NB4 (cell line): ENCODE measurements around the gene TSHR.

Experiments
- DNase-seq: peaks from one replicate; pipeline ENCODE4 v3.0.0; 2010; ENCODE audit warnings: low read depth
- H3K4me3 ChIP-seq: one replicate; pipeline ENCODE4 v1.5.1; 2011; ENCODE audit warnings: mild to moderate bottlenecking, low read depth, low read length, moderate library complexity
- CTCF ChIP-seq: IDR thresholded peaks from one replicate; pipeline ENCODE4 v1.5.1; 2012; ENCODE audit warnings: low read depth, low read length
- MAX ChIP-seq: IDR thresholded peaks from 2 replicates; pipeline ENCODE4 v1.6.1; 2011; ENCODE audit warnings: low read depth, low read length
- MYC ChIP-seq: IDR thresholded peaks from 2 replicates; pipeline ENCODE4 v1.6.1; 2011; ENCODE audit warnings: low read depth, low read length
- POLR2A ChIP-seq: IDR thresholded peaks from 2 replicates; pipeline ENCODE4 v1.6.1; 2011; ENCODE audit warnings: mild to moderate bottlenecking; ENCODE audit not compliant: insufficient read length; ENCODE audit errors: extremely low read depth

The TSHR gene

GRCh38 chr14:81066672-81067071 lies 111.3 kb downstream of the TSHR start:
- H3K4me3 ChIP-seq = no peak overlapping the region
- TF ChIP-seq MAX = no peak
- TF ChIP-seq CTCF = no peak
- no peak for TF ChIP-seq MYC
- TF ChIP-seq POLR2A = no peak
- DNase-seq = no peak

- TF ChIP-seq MYC (no peak), MAX (no peak), CTCF (no peak), POLR2A (no peak)
- DNase-seq = no peak
Measured at GRCh38 chr14:81067156-81067555, 111.7 kb downstream of the TSHR start.

GRCh38 chr14:81068176-81068782 lies 112.9 kb downstream of the TSHR start:
- TF ChIP-seq MAX = no peak
- TF ChIP-seq MYC = no peak
- TF ChIP-seq POLR2A = no peak
- TF ChIP-seq CTCF = no peak
- DNase-seq = no peak
- H3K4me3 ChIP-seq = no peak overlapping the region

More at GRCh38 chr14:81067156-81067555, 111.7 kb downstream of the TSHR start:
- no peak overlapping the region for H3K4me3 ChIP-seq

GRCh38 chr14:81070511-81070910 lies 115.1 kb downstream of the TSHR start:
- TF ChIP-seq MAX (no peak), CTCF (no peak), MYC (no peak), POLR2A (no peak)
- no peak for DNase-seq
- H3K4me3 ChIP-seq = no peak overlapping the region

GRCh38 chr14:81085596-81085995 lies 130.2 kb downstream of the TSHR start:
- H3K4me3 ChIP-seq = no peak overlapping the region
- DNase-seq = no peak
- TF ChIP-seq MAX (no peak), MYC (no peak), CTCF (no peak), POLR2A (no peak)

- no peak for TF ChIP-seq MAX
- no peak for TF ChIP-seq CTCF
- TF ChIP-seq POLR2A = no peak
- no peak for TF ChIP-seq MYC
- DNase-seq = no peak
Measured at GRCh38 chr14:81087230-81087629, 131.8 kb downstream of the TSHR start.

More at GRCh38 chr14:81087230-81087629, 131.8 kb downstream of the TSHR start:
- H3K4me3 ChIP-seq = no peak overlapping the region
